GM19193 (cell line): ENCODE measurements around the gene WNK2.

Experiments used
- POLR2A ChIP-seq: IDR thresholded peaks from 4 replicates; pipeline ENCODE4 v1.6.1; 2011; ENCODE audit not compliant: insufficient read depth, insufficient read length; ENCODE audit errors: extremely low read depth

Gene WNK2

GRCh38 chr9:93183663-93184431, at the start of gene WNK2:
Gene WNK2 (plus strand): TSS chr9:93184139. CDS start chr9:93184930, 791 bp downstream.
- TF ChIP-seq POLR2A, result no peak

- TF ChIP-seq POLR2A, result no peak
Measured at GRCh38 chr9:93134740-93135444, 49.0 kb upstream of the WNK2 start.

- no peak for TF ChIP-seq POLR2A
Measured at GRCh38 chr9:93136011-93136440, 47.9 kb upstream of the WNK2 start.

- no peak for TF ChIP-seq POLR2A
Measured at GRCh38 chr9:93137362-93137761, 46.6 kb upstream of the WNK2 start.

GRCh38 chr9:93138171-93138764, 45.7 kb upstream of the WNK2 start:
- TF ChIP-seq POLR2A, result no peak

GRCh38 chr9:93139365-93140182, 44.4 kb upstream of the WNK2 start:
- TF ChIP-seq POLR2A, result no peak

GRCh38 chr9:93141771-93142483, 42.0 kb upstream of the WNK2 start:
- no peak for TF ChIP-seq POLR2A

GRCh38 chr9:93143830-93144530, 40.0 kb upstream of the WNK2 start:
- TF ChIP-seq POLR2A, result no peak

- TF ChIP-seq POLR2A, result no peak
Measured at GRCh38 chr9:93147632-93148031, 36.3 kb upstream of the WNK2 start.

- TF ChIP-seq POLR2A, result no peak
Measured at GRCh38 chr9:93148721-93149120, 35.2 kb upstream of the WNK2 start.

GRCh38 chr9:93149361-93149760, 34.6 kb upstream of the WNK2 start:
- no peak for TF ChIP-seq POLR2A

- no peak for TF ChIP-seq POLR2A
Measured at GRCh38 chr9:93151097-93151784, 32.7 kb upstream of the WNK2 start.

- no peak for TF ChIP-seq POLR2A
Measured at GRCh38 chr9:93154293-93154903, 29.5 kb upstream of the WNK2 start.
